Upper lobe of right lung (tissue), 1 donor: ENCODE measurements around the gene ELN. TPM values are rescaled to one million over a fixed set of nuclear protein-coding genes. Genes with fewer than 3 reads are reported as not detected.
A peak's percentile ranks its signal among the peaks of the same experiment; 100 is the strongest.
"Not testable (repeated sequence)": the region's sequence is repeated elsewhere in the genome, so short reads cannot be mapped to it uniquely, and the experiment has no call there.

Experiments
- ATAC-seq: fragments of 200-7000 bp; cut with Tn5 transposase; one replicate; pipeline ENCODE4 v1.9.1; 2020; ENCODE audit warnings: mild to moderate bottlenecking, moderate library complexity
- DNase-seq: peaks from one replicate; pipeline ENCODE4 v3.0.0-alpha.2; 2020
- H3K27ac ChIP-seq: fragments of 200-600 bp; one replicate; pipeline ENCODE4 v1.8.0; 2022
- H3K27me3 ChIP-seq: fragments of 200-600 bp; one replicate; pipeline ENCODE4 v1.8.0; 2022; ENCODE audit warnings: mild to moderate bottlenecking
- H3K36me3 ChIP-seq: fragments of 200-600 bp; one replicate; pipeline ENCODE4 v1.8.0; 2022
- H3K4me1 ChIP-seq: fragments of 200-600 bp; one replicate; pipeline ENCODE4 v1.8.0; 2022
- H3K4me3 ChIP-seq: fragments of 200-600 bp; one replicate; pipeline ENCODE4 v1.8.0; 2022; ENCODE audit warnings: mild to moderate bottlenecking
- H3K9me3 ChIP-seq: fragments of 200-600 bp; one replicate; pipeline ENCODE4 v1.8.0; 2022
- intact Hi-C: fragments of 100-400 bp; cut with DNase I; formaldehyde crosslinking; loops from one replicate; pipeline ENCODE4 v1.11.0; 2022
- total RNA-seq: library from RNA; stranded (reverse); fragmentation: NEBNext Ultra II Directional; extraction: Animal tissue kit (Norgen Biotek cat#: 25700); gene quantifications from one replicate; pipeline ENCODE4 v1.2.1, GENCODE V29; 2021
- TF ChIP-seq, protein P1 (sequence below): fragments of 200-600 bp; IDR thresholded peaks from one replicate; pipeline ENCODE4 v1.8.0; 2022; ENCODE audit warnings: antibody characterized with exemption
- donor health status: DM: no; HTN: yes; CAD: no; lungs with severe emphysema.

Gene ELN
- total RNA-seq, 1 donor from 2014 or later: 231 TPM

DNA sequence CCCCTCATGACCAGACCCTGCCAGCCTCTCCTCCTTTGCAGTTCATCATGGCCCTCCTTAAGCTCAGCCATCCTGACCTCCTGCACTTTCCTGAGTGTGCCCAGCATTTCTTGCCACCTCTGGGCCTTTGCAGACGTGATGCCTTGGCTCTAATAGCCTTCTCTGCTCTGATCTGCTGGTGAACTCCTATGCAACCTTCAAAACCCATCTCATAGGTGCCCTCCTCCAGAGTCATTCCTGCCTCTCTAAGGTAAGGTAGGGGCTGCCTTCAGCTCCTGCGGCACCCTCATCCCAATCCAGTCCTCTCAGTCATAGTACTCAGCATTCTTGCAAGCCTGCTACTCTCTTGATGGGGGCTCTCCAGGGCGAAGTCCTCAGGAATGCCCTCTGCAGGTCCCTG lies 19.3 kb upstream of the ELN start:
- no peak for ATAC-seq

DNA sequence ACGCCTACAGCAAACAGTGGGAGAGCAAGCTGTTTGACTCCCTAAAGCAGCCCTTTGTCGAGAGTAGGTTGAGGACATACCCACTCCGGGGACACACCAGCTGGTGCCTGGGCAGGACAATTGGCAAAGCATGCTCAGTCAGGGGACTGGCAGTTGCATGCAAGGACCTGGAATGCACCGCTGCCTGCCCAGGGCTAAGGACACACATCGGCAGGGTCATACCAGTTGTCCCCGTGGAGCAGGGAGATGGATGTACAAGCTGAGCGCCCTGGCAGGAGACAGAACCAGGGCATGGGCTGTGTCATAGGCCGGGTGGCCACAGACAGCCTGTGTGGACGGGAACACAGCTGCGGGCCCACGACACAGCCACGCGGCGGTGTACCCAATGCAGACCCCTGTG lies 18.3 kb upstream of the ELN start:
- Histone ChIP-seq H3K4me1 (peaks cover 10% of the 10 kb centered on the region), H3K27me3 (no peaks in the 10 kb centered on the region), H3K27ac (no peak overlapping the region), H3K9me3 (no peaks in the 10 kb centered on the region), H3K36me3 (no peaks in the 10 kb centered on the region), H3K4me3 (no peak overlapping the region)
- DNase-seq: no peak
- intact Hi-C loops: no loop called here
- TF ChIP-seq, protein P1, sequence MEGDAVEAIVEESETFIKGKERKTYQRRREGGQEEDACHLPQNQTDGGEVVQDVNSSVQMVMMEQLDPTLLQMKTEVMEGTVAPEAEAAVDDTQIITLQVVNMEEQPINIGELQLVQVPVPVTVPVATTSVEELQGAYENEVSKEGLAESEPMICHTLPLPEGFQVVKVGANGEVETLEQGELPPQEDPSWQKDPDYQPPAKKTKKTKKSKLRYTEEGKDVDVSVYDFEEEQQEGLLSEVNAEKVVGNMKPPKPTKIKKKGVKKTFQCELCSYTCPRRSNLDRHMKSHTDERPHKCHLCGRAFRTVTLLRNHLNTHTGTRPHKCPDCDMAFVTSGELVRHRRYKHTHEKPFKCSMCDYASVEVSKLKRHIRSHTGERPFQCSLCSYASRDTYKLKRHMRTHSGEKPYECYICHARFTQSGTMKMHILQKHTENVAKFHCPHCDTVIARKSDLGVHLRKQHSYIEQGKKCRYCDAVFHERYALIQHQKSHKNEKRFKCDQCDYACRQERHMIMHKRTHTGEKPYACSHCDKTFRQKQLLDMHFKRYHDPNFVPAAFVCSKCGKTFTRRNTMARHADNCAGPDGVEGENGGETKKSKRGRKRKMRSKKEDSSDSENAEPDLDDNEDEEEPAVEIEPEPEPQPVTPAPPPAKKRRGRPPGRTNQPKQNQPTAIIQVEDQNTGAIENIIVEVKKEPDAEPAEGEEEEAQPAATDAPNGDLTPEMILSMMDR: no peak
- ATAC-seq: no peak

More for the DNA sequence above, 19.3 kb upstream of the ELN start:
- TF ChIP-seq, protein P1: no peak
- no peaks in the 10 kb centered on the region for H3K36me3 ChIP-seq
- intact Hi-C loops: no loop called here
- no peak overlapping the region for H3K27ac ChIP-seq
- DNase-seq: no peak
- H3K9me3 ChIP-seq: no peaks in the 10 kb centered on the region
- H3K4me1 ChIP-seq: peaks cover 4% of the 10 kb centered on the region
- H3K4me3 ChIP-seq: no peak overlapping the region
- H3K27me3 ChIP-seq: no peaks in the 10 kb centered on the region

DNA sequence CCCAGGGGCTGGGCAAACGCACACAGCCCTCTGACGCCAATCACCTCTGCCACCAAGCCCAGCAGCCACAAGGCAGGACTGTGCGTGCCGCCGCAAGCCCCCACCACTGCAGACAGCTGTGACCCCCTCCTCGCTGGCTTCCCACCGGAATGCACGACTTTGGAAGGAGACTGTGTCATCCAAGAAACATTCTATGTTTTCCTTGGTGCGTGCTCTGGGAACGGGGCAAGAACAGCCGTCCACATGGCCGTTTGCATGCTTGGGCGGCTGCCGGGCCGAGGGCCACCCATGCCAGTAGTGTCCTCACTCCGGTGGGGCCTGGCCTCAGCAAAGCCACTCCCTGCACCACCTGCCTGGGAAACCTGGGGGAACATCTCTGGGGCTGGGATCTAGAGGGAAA lies 17.6 kb upstream of the ELN start:
- TF ChIP-seq, protein P1: no peak
- intact Hi-C loops: no loop called here
- Histone ChIP-seq H3K4me1 (peaks cover 10% of the 10 kb centered on the region), H3K27me3 (no peaks in the 10 kb centered on the region), H3K36me3 (no peaks in the 10 kb centered on the region), H3K27ac (no peak overlapping the region), H3K4me3 (no peak overlapping the region), H3K9me3 (no peaks in the 10 kb centered on the region)
- ATAC-seq: no peak
- DNase-seq: no peak

DNA sequence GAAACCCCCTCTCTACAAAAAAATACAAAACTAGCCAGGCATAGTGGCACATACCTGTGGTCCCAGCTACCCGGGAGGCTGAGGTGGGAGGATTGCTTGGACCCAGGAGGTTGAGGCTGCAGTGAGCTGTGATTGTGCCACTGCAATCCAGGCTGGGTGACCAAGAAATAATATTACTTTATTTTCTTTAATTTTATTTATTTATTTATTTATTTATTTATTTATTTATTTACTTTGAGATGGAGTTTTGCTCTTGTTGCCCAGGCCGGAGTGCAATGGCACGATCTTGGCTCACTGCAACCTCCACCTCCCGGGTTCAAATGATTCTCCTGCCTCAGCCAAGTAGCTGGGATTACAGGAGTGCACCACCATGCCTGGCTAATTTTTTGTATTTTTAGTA lies 16.6 kb upstream of the ELN start:
- H3K4me3 ChIP-seq, H3K36me3 ChIP-seq, ATAC-seq, H3K27ac ChIP-seq, H3K27me3 ChIP-seq, intact Hi-C loops, DNase-seq, H3K9me3 ChIP-seq, H3K4me1 ChIP-seq: not testable (repeated sequence)

DNA sequence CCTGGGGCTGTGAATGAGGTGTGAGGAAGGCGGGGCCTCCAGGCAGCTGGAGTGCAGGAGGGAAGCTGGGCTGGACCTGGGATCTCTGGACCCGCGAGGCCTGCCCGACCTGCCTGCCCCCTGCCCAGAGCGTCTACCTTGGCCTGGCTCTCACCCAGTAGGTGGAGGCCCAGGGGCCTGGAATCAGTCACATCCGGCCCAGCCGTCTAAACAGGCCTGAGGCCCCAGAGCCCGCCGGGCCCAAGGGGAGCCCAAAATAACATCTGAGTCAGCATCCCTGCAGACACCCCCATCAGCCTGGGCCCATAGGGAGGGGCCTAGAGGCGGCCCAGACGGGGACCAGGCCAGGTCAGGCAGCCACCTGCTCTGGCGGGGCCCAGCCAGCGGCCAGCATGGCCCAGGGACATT lies 15.1 kb upstream of the ELN start:
- TF ChIP-seq, protein P1: no peak
- Histone ChIP-seq H3K27ac (no peak overlapping the region), H3K36me3 (no peaks in the 10 kb centered on the region), H3K9me3 (no peaks in the 10 kb centered on the region), H3K4me3 (no peak overlapping the region), H3K27me3 (no peaks in the 10 kb centered on the region), H3K4me1 (peaks cover 6% of the 10 kb centered on the region)
- ATAC-seq (peak; percentile 4), DNase-seq (no peak)
- intact Hi-C loops: no loop called here

DNA sequence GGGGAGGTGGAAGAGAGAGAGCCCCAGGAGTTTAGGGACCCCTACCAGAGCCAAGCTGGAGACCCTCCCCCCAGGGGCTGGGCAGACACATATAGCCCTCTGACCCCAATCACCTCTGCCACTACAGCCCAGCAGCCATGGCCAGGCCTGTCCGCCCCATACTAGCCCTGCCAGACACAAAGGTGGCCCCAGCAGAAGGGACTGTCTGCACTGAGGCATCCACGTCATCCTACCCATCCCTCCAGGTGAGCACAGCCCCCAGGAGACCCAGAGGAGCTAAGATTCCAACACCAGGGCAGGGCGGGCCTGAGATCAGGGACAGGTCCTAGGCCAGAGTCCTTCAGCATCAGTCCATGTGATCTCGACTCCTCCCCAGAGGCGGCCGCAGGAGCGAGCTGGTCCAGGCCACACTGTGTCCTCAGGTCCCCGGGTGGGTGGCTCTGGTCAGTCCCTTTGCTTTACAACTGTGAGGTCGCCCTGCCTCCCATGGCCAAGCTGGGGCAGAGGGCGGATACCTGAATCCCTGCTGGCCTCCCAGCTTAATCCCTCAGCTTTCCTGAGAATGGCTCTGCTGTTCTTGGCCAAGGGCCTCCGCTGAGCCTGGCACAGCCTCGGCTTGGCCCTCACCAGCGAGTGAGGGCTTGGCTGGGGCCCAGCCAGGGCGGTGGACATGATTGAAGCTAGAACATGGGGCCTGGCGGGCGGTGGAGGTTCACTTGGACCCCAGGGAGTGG lies 14.3 kb upstream of the ELN start:
- H3K4me3 ChIP-seq: no peak overlapping the region
- intact Hi-C loops: no loop called here
- no peaks in the 10 kb centered on the region for H3K9me3 ChIP-seq
- H3K27me3 ChIP-seq: no peaks in the 10 kb centered on the region
- no peak overlapping the region for H3K27ac ChIP-seq
- H3K36me3 ChIP-seq: no peaks in the 10 kb centered on the region
- H3K4me1 ChIP-seq: peaks cover 6% of the 10 kb centered on the region
- DNase-seq (no peak), ATAC-seq (no peak)
- TF ChIP-seq, protein P1: no peak
